GM18870 (cell line): ENCODE results near the gene TMEM256.
A peak's percentile ranks its signal among the peaks of the same experiment; 100 is the strongest.

Experiments used
- ATAC-seq: cut with Tn5 transposase; IDR thresholded peaks from one replicate; pipeline ENCODE4 v1.9.1; 2021; ENCODE audit warnings: moderate library complexity; ENCODE audit not compliant: unreplicated experiment

Gene TMEM256

GRCh38 chr17:7403977-7404736, at the start of gene TMEM256:
TMEM256 (minus strand) TSS chr17:7404097; CDS start chr17:7404084, 13 bp downstream.
- ATAC-seq: peak; percentile 90

GRCh38 chr17:7448461-7448860, 44.6 kb upstream of the TMEM256 start:
- ATAC-seq: no peak

DNA sequence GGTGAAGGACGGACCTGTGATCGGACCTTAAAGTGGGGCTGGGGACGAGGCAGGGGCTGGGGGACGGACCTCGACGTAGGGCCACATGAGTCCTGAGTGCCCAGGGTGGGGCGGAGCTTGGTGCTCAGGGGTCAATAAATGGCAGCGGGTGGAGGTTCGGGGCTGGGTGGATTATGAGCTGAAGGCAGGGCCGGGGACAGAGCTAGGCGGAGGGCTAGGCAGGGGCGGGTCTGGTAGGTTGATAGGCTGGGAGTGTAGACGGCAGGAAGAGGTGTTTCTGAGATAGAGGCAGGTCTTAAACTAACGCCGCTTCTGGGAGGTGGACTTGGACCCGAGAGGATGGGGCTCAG, 41.7 kb upstream of the TMEM256 start:
- no peak for ATAC-seq

- ATAC-seq: no peak
These were observed 41.1 kb upstream of the TMEM256 start, which contains the start of gene CHRNB1 for GRCh38 chr17:7444682-7445618. CHRNB1 (plus strand) TSS chr17:7445061; CDS start chr17:7445128, 67 bp downstream.

DNA sequence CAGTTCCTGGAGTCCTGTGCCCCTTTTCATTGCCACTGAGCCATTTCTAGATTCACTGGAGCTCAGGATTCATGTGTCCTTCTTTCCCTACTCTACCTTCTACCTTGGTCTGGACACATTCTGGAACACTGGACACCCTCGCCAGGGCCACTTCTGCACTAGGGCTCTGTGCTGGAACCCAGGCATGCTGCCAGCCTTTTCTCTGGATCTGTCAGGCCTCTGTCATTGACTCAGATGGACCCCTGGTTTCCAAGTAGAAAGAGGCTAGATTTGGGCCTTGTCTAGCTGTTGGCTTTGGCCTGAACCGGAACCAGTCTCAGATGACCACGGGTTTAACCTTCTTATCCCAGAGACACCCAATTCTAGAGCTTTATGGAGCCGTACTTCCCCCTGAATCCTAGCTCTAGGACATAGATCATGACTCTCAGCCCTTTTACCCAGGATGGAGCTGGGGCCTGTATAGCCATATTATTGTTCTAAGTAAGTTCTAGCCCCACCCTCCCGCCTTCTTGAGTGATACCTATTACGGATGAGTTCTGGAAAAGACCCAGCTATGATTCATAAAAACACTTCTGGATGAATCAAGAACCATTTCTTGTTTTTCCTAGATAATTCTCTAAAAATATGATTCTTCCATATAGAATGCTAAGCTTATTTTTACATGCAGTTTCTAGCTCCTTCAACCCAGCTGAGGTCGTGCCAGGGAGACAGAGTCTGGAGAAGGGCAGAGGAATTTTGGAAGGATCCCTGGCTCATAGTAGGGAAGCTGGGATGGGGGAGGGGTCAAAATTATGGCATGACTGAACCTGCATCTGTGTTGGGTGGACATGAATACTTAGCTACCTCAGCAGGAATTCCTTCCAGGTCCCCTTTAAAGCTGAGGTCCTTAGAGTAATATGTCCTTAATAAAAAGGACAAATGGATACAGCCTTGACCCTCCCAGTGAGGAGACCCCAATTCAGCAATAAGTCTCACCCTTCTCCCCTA, 39.9 kb upstream of the TMEM256 start:
- ATAC-seq: no peak

DNA sequence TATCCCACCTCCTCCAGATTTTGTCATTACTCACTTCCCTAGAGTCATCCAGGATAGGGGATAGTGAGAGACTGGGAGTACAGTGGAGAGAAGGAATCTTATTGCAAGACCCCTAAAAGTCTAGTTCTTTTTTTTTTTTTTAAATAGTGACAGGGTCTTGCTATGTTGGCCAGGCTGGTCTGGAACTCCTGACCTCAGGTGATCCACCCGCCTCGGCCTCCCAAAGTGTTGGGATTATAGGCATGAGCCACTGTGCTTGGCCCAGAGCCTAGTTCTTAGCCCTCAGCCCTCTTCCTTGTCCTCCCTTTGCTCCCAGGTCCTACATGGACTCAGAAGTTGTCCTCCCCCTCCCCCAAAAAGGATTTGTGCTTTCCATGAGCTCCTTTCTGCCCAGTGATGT, 38.2 kb upstream of the TMEM256 start:
- no peak for ATAC-seq

GRCh38 chr17:7441266-7441665, 37.4 kb upstream of the TMEM256 start:
- no peak for ATAC-seq

- no peak for ATAC-seq
These were observed 36.9 kb upstream of the TMEM256 start for GRCh38 chr17:7440834-7441195.

- ATAC-seq: no peak
These were observed 36.4 kb upstream of the TMEM256 start for GRCh38 chr17:7440113-7440833.

DNA sequence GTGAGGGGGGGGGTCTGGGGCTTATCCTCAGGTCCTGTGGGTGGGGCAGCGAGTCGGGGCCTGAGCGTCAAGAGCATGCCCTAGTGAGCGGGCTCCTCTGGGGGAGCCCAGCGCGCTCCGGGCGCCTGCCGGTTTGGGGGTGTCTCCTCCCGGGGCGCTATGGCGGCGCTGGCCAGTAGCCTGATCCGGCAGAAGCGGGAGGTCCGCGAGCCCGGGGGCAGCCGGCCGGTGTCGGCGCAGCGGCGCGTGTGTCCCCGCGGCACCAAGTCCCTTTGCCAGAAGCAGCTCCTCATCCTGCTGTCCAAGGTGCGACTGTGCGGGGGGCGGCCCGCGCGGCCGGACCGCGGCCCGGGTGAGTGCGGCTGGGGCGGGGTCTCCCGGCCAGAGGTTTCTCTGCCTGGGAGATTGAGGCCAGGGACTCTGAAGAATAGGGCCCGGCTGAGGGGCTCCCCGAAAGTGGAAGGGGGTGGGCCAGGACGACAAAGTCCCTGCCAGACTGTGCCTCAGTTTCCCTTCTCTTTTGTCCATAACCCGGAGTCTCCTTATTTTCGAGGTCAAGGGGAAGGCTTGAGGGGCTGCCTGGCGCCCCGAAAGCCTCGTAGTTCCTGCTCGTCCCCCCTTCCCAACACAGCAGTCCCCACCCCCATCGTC, 35.7 kb upstream of the TMEM256 start, which contains the start of gene FGF11:
TSS of gene FGF11 (plus strand) at position 51 of the 651 bp plus-strand sequence. CDS start at position 160, 109 bp downstream.
- ATAC-seq: no peak

GRCh38 chr17:7438656-7439460, 35.0 kb upstream of the TMEM256 start:
- ATAC-seq: no peak

GRCh38 chr17:7437950-7438614, 34.2 kb upstream of the TMEM256 start:
- ATAC-seq: no peak

DNA sequence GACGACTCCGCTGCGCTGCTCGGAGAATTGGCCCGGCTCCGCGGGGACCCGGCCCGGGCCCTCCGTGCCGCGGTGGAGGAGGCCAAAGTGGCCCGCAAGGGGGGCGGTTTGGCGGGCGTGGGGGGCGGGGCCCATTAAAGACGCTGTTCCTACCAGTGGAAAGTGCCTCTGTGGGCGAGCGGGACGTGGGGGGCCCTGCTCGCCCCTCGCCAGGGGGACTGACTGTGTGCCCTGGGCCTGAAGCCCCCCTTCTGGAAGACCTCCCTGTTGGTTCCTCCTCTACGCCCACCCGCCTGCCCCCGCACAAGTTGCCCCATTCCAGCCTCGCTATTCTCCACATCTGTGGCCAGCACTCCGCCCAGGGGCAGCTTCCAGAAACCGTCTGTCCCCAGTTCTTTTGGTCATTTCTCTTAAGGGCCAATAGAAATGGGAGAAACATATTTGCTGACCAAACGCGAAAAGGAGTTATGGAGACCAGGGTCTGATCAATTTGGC, 33.5 kb upstream of the TMEM256 start:
- ATAC-seq: no peak

DNA sequence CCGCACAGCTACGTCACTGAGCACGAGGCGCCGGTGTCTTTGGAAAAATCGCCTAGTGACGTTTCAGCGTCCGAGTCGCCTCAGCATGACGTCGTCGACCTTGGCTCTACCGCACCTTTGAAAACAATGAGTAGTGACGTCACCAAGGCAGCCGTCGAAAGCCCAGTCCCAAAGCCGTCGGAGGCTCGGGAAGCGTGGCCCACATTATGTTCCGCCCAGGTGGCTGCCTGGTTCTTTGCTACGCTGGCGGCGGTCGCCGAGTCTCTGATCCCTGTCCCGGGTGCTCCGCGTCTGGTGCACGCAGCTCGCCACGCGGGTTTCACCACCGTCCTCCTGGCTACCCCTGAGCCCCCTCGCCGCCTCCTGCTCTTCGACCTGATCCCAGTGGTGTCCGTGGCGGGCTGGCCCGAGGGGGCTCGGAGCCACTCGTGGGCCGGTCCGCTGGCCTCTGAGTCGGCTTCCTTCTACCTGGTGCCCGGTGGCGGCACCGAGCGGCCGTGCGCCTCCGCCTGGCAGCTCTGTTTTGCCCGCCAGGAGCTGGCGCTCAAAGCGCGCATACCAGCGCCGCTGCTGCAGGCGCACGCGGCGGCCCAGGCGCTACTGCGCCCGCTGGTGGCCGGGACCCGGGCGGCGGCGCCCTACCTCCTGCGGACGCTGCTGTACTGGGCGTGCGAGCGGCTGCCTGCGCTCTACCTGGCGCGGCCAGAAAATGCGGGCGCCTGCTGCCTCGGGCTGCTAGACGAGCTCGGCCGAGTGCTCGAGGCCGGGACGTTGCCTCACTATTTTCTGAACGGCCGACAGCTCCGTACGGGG, 32.9 kb upstream of the TMEM256 start:
- ATAC-seq: no peak

GRCh38 chr17:7435676-7436555, 32.0 kb upstream of the TMEM256 start:
- ATAC-seq: peak; percentile 11

DNA sequence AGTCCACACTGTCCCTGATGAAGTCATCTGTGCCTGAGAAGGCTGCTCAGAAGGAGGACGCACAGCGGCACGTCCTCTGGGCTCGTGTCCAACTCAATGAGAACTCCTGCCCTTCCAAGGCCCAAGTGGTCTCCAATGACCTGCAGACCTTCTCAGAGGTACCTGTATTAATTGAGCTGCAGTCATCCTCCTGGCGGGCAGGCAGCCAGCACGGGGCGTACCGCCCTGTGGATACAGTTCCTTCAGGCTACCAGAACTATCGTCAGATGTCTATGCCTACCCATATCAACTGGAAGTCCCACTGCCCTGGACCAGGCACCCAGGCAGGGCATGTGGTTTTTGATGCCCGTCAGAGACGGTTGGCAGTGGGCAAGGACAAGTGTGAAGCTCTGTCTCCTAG, 28.4 kb upstream of the TMEM256 start:
- ATAC-seq: no peak
